Measurements from ENCODE around the gene KCNA10.

Gene KCNA10

GRCh38 chr1:110519125-110519810 lies at the start of gene KCNA10:
Gene KCNA10 (minus strand): TSS chr1:110519175. CDS start chr1:110518787, 388 bp downstream.
- DNase-seq (ENCODE audit: insufficient read length, low spot score) = no peak
- no peak for TF ChIP-seq POLR2A (IDR thresholded peaks at IDR 0.05; ENCODE audit: low read depth, low read length)
- FAIRE-seq = no peak

GRCh38 chr1:110566836-110567235 lies 47.9 kb upstream of the KCNA10 start:
- no peak for TF ChIP-seq POLR2A (IDR thresholded peaks at IDR 0.05; ENCODE audit: low read depth, low read length)
- DNase-seq (ENCODE audit: insufficient read length, low spot score) (no peak), FAIRE-seq (no peak)

- no peak for FAIRE-seq
- TF ChIP-seq POLR2A (IDR thresholded peaks at IDR 0.05; ENCODE audit: low read depth, low read length) = no peak
- no peak for DNase-seq (ENCODE audit: insufficient read length, low spot score)
Measured at GRCh38 chr1:110565565-110565964, 46.6 kb upstream of the KCNA10 start.

- no peak for TF ChIP-seq POLR2A (IDR thresholded peaks at IDR 0.05; ENCODE audit: low read depth, low read length)
- no peak for DNase-seq (ENCODE audit: insufficient read length, low spot score)
- FAIRE-seq = no peak
Measured at GRCh38 chr1:110563089-110563488, 44.1 kb upstream of the KCNA10 start.

GRCh38 chr1:110561596-110561995 lies 42.6 kb upstream of the KCNA10 start:
- no peak for DNase-seq (ENCODE audit: insufficient read length, low spot score)
- no peak for FAIRE-seq
- TF ChIP-seq POLR2A (IDR thresholded peaks at IDR 0.05; ENCODE audit: low read depth, low read length) = no peak

- TF ChIP-seq POLR2A (IDR thresholded peaks at IDR 0.05; ENCODE audit: low read depth, low read length) = no peak
- FAIRE-seq (no peak), DNase-seq (ENCODE audit: insufficient read length, low spot score) (no peak)
Measured at GRCh38 chr1:110559157-110559556, 40.2 kb upstream of the KCNA10 start.

- FAIRE-seq = no peak
- no peak for TF ChIP-seq POLR2A (IDR thresholded peaks at IDR 0.05; ENCODE audit: low read depth, low read length)
- DNase-seq (ENCODE audit: insufficient read length, low spot score) = no peak
Measured at GRCh38 chr1:110557481-110557880, 38.5 kb upstream of the KCNA10 start.

GRCh38 chr1:110556471-110556807 lies 37.5 kb upstream of the KCNA10 start:
- no peak for DNase-seq (ENCODE audit: insufficient read length, low spot score)
- FAIRE-seq = no peak
- TF ChIP-seq POLR2A (IDR thresholded peaks at IDR 0.05; ENCODE audit: low read depth, low read length) = no peak

GRCh38 chr1:110555807-110556470 lies 37.0 kb upstream of the KCNA10 start:
- no peak for DNase-seq (ENCODE audit: insufficient read length, low spot score)
- TF ChIP-seq POLR2A (IDR thresholded peaks at IDR 0.05; ENCODE audit: low read depth, low read length) = no peak
- FAIRE-seq = no peak

- FAIRE-seq (no peak), DNase-seq (ENCODE audit: insufficient read length, low spot score) (no peak)
- no peak for TF ChIP-seq POLR2A (IDR thresholded peaks at IDR 0.05; ENCODE audit: low read depth, low read length)
Measured at GRCh38 chr1:110554871-110555801, 36.2 kb upstream of the KCNA10 start.

GRCh38 chr1:110551278-110551809 lies 32.4 kb upstream of the KCNA10 start:
- no peak for TF ChIP-seq POLR2A (IDR thresholded peaks at IDR 0.05; ENCODE audit: low read depth, low read length)
- DNase-seq (ENCODE audit: insufficient read length, low spot score) (no peak), FAIRE-seq (no peak)

GRCh38 chr1:110549831-110550230 lies 30.9 kb upstream of the KCNA10 start:
- TF ChIP-seq POLR2A (IDR thresholded peaks at IDR 0.05; ENCODE audit: low read depth, low read length) = no peak
- FAIRE-seq (no peak), DNase-seq (ENCODE audit: insufficient read length, low spot score) (no peak)

GRCh38 chr1:110548381-110548780 lies 29.4 kb upstream of the KCNA10 start:
- no peak for TF ChIP-seq POLR2A (IDR thresholded peaks at IDR 0.05; ENCODE audit: low read depth, low read length)
- DNase-seq (ENCODE audit: insufficient read length, low spot score) (no peak), FAIRE-seq (no peak)

- no peak for FAIRE-seq
- TF ChIP-seq POLR2A (IDR thresholded peaks at IDR 0.05; ENCODE audit: low read depth, low read length) = no peak
- DNase-seq (ENCODE audit: insufficient read length, low spot score) = no peak
Measured at GRCh38 chr1:110547017-110547416, 28.0 kb upstream of the KCNA10 start.

Measured in H54 (cell line).